Stimulated activated CD4-positive, alpha-beta T cell treated with anti-CD3 and anti-CD28 coated beads, Interleukin-4, amount 100 ng/mL, for 4 hours (primary cell): Measurements from ENCODE around the gene DTL.

Experiments
- DNase-seq, 2 experiments: peaks; one replicate each; pipeline ENCODE4 v3.0.0-alpha.2; 2020

Gene DTL

DNA sequence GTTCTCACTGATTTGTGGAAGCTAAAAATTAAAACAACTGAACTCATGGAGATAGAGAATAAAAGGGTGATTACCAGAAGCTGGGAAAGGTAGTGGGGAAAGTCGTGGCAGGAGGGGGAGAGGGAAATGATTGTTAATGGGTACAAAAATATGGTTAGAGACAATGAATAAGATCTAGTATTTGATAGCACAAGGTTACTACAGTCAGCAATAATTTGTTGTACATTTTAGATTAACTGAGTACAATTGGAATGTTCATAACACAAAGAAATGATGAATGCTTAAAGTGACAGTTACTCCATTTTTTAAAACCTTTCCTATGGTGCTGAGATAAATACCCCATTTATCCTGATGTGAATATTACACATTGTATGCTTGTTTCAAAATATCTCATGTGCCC lies 102.3 kb downstream of the DTL start:
- no peak for DNase-seq

DNA sequence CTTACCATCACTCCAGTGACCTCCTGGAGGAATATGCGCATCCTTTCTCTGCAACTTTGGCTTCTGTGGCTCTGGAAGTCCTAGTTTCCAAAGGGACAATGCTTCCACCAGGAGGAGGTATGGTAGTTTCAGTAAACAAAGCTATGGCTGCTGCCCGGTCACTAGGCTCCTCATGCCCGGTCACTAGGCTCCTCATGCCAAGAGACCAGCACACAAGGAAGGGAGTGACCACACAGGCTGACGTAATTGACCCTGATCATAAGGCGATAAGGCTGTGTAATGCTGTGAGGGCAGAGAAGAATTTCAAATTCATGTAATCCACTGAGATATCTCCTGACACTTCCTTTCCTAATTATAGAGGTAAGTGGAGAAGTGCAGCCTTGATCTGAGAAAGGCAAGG lies 102.9 kb downstream of the DTL start:
- no peak for DNase-seq

DNA sequence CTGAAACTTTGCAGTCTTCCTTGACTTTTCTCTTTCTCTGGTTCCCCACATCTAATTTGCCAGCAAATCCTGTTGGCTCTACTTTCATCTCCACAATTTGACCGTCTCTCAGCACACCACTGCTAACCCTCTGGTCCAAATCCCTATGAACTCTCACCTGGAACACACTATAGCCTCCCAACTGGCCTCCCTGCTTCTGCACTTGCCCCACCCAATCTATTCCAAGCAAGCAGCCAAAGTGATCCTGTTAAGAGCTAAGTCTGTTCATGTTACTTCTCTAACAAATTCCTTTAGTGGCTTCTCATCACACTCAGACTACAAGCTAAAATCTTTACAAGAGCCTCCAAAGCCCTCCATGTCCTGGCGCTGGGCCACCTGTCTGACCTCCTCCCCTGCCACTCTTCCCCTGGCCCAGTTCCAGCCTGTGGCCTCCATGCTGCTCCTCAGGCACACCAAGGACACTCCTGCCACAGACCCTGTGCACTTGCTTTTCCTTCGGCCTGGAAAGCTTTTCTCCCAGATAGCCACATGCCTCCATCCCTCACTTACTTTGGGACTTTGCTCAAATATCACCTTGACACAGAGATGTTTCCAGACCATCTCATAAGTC lies 104.1 kb downstream of the DTL start:
- DNase-seq: no peak

GRCh38 chr1:212141404-212141803 lies 105.9 kb downstream of the DTL start:
- no peak for DNase-seq

DNA sequence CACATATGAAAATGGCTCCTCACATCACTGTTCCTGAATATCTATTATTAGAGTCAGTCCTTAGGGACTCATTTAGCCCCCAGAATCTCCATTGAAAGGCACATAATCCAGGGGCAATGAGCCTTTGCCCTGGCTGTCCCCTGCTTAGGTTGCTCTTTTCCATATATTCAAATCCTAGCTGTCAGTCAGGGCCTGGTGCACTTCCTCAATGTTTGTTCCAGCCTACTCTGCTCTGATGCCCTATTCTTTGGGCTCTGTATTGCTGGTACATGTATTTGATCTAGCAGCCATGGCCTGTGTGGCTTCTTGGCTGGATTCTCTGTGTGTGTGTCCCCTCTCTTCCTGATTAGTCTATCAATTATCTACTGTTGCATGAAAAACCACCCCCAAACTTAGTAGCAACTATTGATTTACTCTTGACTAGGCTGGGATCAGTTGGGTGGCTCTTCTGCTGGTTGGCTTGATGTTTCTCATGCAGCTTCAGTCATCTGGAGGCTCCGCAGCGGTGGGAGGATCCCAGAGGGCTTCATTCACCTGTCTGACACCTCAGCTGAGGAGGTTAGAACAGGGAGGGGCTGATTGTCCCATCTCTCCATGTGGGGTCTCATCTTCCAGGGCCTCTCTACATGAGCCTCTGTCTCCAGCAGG lies 107.5 kb downstream of the DTL start:
- DNase-seq: no peak

GRCh38 chr1:212147581-212148033 lies 112.1 kb downstream of the DTL start:
- no peak for DNase-seq

- DNase-seq: no peak
These were observed 114.0 kb downstream of the DTL start for GRCh38 chr1:212149566-212149965.

DNA sequence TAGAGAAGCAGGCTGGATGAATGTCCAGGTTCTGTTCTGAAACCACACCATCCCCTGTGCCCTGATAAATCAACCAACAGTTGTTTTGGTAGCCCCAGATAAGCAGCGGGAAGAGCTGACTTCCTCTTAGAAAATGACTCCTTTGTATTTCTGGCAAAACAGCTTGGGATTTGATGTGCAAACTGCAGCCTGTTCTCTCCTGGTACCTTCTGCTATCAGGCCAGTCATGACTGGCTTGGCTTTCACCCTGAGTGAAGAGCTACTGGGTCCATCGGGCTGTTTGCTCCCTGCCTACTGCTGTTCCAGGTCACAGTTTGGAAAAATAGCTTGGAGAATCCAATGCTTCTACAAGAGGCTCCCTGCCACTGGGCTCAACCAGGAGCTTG lies 116.8 kb downstream of the DTL start:
- DNase-seq: no peak

GRCh38 chr1:212152869-212153268 lies 117.3 kb downstream of the DTL start:
- DNase-seq: no peak

DNA sequence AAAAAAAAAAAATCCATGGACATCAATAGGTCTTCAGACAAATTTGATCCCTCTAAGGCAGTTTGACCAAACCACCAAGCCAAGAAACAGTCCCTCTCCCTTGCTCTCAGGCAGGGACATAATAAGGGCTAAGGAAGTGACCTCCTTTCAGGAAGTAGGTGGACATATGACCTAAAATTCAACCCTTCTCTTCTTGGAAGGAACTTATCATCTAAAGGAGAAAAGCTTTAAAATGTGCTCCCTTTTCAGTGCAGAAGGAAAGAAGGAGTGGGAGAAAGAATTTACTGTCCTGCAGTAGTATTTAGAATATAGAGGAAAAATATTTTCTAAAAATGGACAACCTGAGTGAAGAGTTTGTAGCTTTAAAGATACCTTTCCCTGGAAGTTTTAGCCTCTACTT lies 118.1 kb downstream of the DTL start:
- DNase-seq: no peak
